ENCODE data around the gene SVEP1. TPM values are rescaled to one million over a fixed set of nuclear protein-coding genes. Genes with fewer than 3 reads are reported as not detected.

The SVEP1 gene
- total and polyA plus RNA-seq, 2 of the 13 experiments (the other 11 are each of a cell fraction or from before 2014, with no cell fraction given) = not detected

GRCh38 chr9:110391826-110392485, 187.6 kb downstream of the SVEP1 start:
- ChIA-PET CTCF (ENCODE audit: low intra/inter-chr PET ratio, low total read pairs) (no interaction called here), POLR2A (no interaction called here)
- Histone ChIP-seq H3K79me2 (ENCODE audit: insufficient read depth, low read length) (no peaks in the 10 kb centered on the region), H3K9ac (ENCODE audit: insufficient read depth, low read depth, low read length) (no peak overlapping the region), H3K36me3 (replicated peaks in 1 of 2; ENCODE audit: control insufficient read depth in 1 of 2, insufficient read depth in 2 of 2, low read length in 2 of 2) (no peaks in the 10 kb centered on the region), H3K9me3 (ENCODE audit: low read length) (no peaks in the 10 kb centered on the region), H3K27ac (ENCODE audit: extremely low read length, insufficient read depth, low read length) (no peak overlapping the region), H3K27me3 (ENCODE audit: control insufficient read depth in 1 of 2, insufficient read depth in 2 of 2, low read length in 2 of 2) (no peaks in the 10 kb centered on the region), H3K4me2 (ENCODE audit: low read depth, low read length) (no peak overlapping the region), H2AFZ (ENCODE audit: low read length) (no peak overlapping the region), H3K4me3 (replicated peaks in 1 of 3; ENCODE audit: insufficient read depth in 1 of 3, low read depth in 2 of 3, low read length in 3 of 3) (no peak overlapping the region), H4K20me1 (ENCODE audit: insufficient read depth, low read length) (no peaks in the 10 kb centered on the region), H3K4me1 (ENCODE audit: insufficient read depth, low read length) (no peaks in the 10 kb centered on the region)
- TF ChIP-seq, protein P1, sequence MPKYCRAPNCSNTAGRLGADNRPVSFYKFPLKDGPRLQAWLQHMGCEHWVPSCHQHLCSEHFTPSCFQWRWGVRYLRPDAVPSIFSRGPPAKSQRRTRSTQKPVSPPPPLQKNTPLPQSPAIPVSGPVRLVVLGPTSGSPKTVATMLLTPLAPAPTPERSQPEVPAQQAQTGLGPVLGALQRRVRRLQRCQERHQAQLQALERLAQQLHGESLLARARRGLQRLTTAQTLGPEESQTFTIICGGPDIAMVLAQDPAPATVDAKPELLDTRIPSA (CRISPR knock-in tag; IDR thresholded peaks at IDR 0.05; ENCODE audit: borderline replicate concordance) = no peak
- no peak for TF ChIP-seq CHD2 (IDR thresholded peaks at IDR 0.05; ENCODE audit: low read depth, low read length)
- no peak for TF ChIP-seq ZNF720 (CRISPR knock-in tag; IDR thresholded peaks at IDR 0.05)
- BruUV-seq (replicated peaks) = no TSS peak
- ATAC-seq (no peak), FAIRE-seq (no peak), DNase-seq (ENCODE audit: low spot score) (no peak)
- in situ Hi-C loops (cut with HindIII; ENCODE audit: extremely low pct_ligation_motif_present, low pct_unique_long_range_greater_than_20kb) (no loop called here), intact Hi-C loops (cut with micrococcal nuclease; ENCODE audit: unreplicated experiment) (no loop called here)
- WGBS (ENCODE audit: low lambda C conversion rate) = 4% methylated on average over 2 of the region's 2 CpGs

- Histone ChIP-seq H3K36me3 (replicated peaks in 1 of 2; ENCODE audit: control insufficient read depth in 1 of 2, insufficient read depth in 2 of 2, low read length in 2 of 2) (no peaks in the 10 kb centered on the region), H3K27ac (ENCODE audit: extremely low read length, insufficient read depth, low read length) (no peak overlapping the region), H3K79me2 (ENCODE audit: insufficient read depth, low read length) (no peaks in the 10 kb centered on the region), H2AFZ (ENCODE audit: low read length) (no peak overlapping the region), H3K9me3 (ENCODE audit: low read length) (no peaks in the 10 kb centered on the region), H4K20me1 (ENCODE audit: insufficient read depth, low read length) (no peaks in the 10 kb centered on the region), H3K9ac (ENCODE audit: insufficient read depth, low read depth, low read length) (no peak overlapping the region), H3K27me3 (ENCODE audit: control insufficient read depth in 1 of 2, insufficient read depth in 2 of 2, low read length in 2 of 2) (no peaks in the 10 kb centered on the region), H3K4me1 (ENCODE audit: insufficient read depth, low read length) (no peaks in the 10 kb centered on the region), H3K4me2 (ENCODE audit: low read depth, low read length) (no peak overlapping the region), H3K4me3 (replicated peaks in 1 of 3; ENCODE audit: insufficient read depth in 1 of 3, low read depth in 2 of 3, low read length in 3 of 3) (no peak overlapping the region)
- in situ Hi-C loops (cut with HindIII; ENCODE audit: extremely low pct_ligation_motif_present, low pct_unique_long_range_greater_than_20kb) = no loop called here
- FAIRE-seq (no peak), ATAC-seq (no peak), DNase-seq (ENCODE audit: low spot score) (no peak)
- intact Hi-C loops (cut with micrococcal nuclease; ENCODE audit: unreplicated experiment) = no loop called here
- no TSS peak for BruUV-seq (replicated peaks)
- ChIA-PET POLR2A (no interaction called here), CTCF (ENCODE audit: low intra/inter-chr PET ratio, low total read pairs) (no interaction called here)
- TF ChIP-seq ZNF282 (IDR thresholded peaks at IDR 0.05; ENCODE audit: partially characterized antibody) (no peak), BHLHE40 (IDR thresholded peaks at IDR 0.05; ENCODE audit: low read length) (no peak), SCMH1 (CRISPR knock-in tag; IDR thresholded peaks at IDR 0.05; ENCODE audit: borderline replicate concordance) (no peak), NR2F6 (IDR thresholded peaks at IDR 0.05) (no peak), NR2F6 (CRISPR knock-in tag; IDR thresholded peaks at IDR 0.05) (no peak), ZIK1 (CRISPR knock-in tag; IDR thresholded peaks at IDR 0.05; ENCODE audit: borderline replicate concordance, low read depth) (no peak)
- WGBS (ENCODE audit: low lambda C conversion rate) = 32% methylated on average over 3 of the region's 3 CpGs
Observed at GRCh38 chr9:110389148-110389750, 190.3 kb downstream of the SVEP1 start.

Data from HepG2 (cell line).